Tibial artery (tissue), 4 donors: ENCODE measurements around the gene LZTS2.
A peak's percentile ranks its signal among the peaks of the same experiment; 100 is the strongest.

Source experiments
- DNase-seq, 2 donors: peaks; one replicate each; pipeline ENCODE4 v3.0.0-alpha.2; 2019
- H3K27ac ChIP-seq, 2 donors: fragments of 200-600 bp; sonication (generic) in 1 of 2; 1 replicate in 1 of 2; 2 replicates in 1 of 2; pipeline ENCODE4 v1.5.1; 2018 to 2019; ENCODE audit warnings: mild to moderate bottlenecking in 1 of 2
- H3K27me3 ChIP-seq, 2 donors: fragments of 200-600 bp; sonication (generic) in 1 of 2; one replicate each; pipeline versions ENCODE4 v1.5.1 to v1.6.0; 2016 to 2019
- H3K36me3 ChIP-seq, 3 donors: fragments of 200-600 bp; sonication (generic) in 2 of 3; one replicate each; pipeline ENCODE4 v1.5.1; 2016 to 2019; ENCODE audit warnings: mild to moderate bottlenecking in 2 of 3
- H3K4me1 ChIP-seq, 4 donors: fragments of 200-600 bp; sonication (generic) in 2 of 4; 1 replicate in 3 of 4; 2 replicates in 1 of 4; pipeline ENCODE4 v1.5.1; 2016 to 2019
- H3K4me3 ChIP-seq, 2 donors: fragments of 200-600 bp; sonication (generic) in 1 of 2; 1 replicate in 1 of 2; 2 replicates in 1 of 2; pipeline ENCODE4 v1.5.1; 2018 to 2019; ENCODE audit warnings: mild to moderate bottlenecking in 2 of 2
- H3K9me3 ChIP-seq, 3 donors: fragments of 200-600 bp; sonication (generic) in 1 of 3; one replicate each; pipeline ENCODE4 v1.5.1; 2016 to 2019
- intact Hi-C: fragments of 100-400 bp; cut with DNase I; formaldehyde crosslinking; loops from one replicate; pipeline ENCODE4 v1.15.0; 2023; ENCODE audit warnings: low total_unique reads
- TF ChIP-seq, protein P1 (sequence below), 2 experiments: fragments of 200-600 bp in 1 of 2; fragments of 450-650 bp in 1 of 2; IDR thresholded peaks; one replicate each; pipeline ENCODE4 v1.5.1; 2017 to 2019; ENCODE audit warnings: antibody characterized with exemption in 2 of 2, mild to moderate bottlenecking in 1 of 2, moderate library complexity in 1 of 2

The LZTS2 gene

DNA sequence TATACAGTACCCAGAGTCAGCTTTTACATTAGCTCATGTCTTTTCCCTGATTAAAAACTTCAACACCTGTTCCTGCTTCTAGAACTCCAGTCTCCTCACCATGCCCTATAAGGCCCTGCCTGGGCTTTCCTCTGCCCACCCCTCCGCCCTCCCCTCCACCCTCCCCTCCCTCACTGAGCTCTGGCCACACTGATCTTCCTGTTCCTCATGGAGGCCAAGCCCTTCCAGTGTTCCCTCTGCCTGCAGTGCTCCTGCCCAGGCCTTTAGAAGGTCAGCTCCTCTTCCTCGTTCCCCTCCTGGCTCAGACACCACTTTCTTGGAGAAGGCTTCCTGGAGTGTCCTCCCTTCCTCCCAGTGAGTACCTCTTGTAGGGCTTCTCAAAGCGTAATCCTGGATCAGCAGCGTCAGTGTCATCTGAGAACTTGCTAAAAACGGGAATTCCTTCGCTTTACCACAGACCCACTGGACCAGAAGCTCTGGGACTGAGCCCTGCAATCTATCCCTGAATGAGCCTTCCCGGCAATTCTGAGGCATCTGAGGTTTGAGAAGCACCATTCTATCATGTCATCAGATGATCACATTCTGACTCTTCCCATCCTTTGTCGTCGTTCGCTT, 27.6 kb downstream of the LZTS2 start:
- H3K4me3 ChIP-seq: no peak overlapping the region
- no peaks in the 10 kb centered on the region for H3K36me3 ChIP-seq
- H3K27me3 ChIP-seq: peaks cover 0 to 9% of the 10 kb centered on the region in 2 donors
- H3K9me3 ChIP-seq: no peaks in the 10 kb centered on the region
- intact Hi-C loops: no loop called here
- no peak overlapping the region for H3K27ac ChIP-seq
- peaks cover 0 to 11% (median 7%) of the 10 kb centered on the region in 4 donors for H3K4me1 ChIP-seq
- TF ChIP-seq, protein P1, sequence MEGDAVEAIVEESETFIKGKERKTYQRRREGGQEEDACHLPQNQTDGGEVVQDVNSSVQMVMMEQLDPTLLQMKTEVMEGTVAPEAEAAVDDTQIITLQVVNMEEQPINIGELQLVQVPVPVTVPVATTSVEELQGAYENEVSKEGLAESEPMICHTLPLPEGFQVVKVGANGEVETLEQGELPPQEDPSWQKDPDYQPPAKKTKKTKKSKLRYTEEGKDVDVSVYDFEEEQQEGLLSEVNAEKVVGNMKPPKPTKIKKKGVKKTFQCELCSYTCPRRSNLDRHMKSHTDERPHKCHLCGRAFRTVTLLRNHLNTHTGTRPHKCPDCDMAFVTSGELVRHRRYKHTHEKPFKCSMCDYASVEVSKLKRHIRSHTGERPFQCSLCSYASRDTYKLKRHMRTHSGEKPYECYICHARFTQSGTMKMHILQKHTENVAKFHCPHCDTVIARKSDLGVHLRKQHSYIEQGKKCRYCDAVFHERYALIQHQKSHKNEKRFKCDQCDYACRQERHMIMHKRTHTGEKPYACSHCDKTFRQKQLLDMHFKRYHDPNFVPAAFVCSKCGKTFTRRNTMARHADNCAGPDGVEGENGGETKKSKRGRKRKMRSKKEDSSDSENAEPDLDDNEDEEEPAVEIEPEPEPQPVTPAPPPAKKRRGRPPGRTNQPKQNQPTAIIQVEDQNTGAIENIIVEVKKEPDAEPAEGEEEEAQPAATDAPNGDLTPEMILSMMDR (IDR thresholded peaks at IDR 0.05): no peak
- DNase-seq: no peak

DNA sequence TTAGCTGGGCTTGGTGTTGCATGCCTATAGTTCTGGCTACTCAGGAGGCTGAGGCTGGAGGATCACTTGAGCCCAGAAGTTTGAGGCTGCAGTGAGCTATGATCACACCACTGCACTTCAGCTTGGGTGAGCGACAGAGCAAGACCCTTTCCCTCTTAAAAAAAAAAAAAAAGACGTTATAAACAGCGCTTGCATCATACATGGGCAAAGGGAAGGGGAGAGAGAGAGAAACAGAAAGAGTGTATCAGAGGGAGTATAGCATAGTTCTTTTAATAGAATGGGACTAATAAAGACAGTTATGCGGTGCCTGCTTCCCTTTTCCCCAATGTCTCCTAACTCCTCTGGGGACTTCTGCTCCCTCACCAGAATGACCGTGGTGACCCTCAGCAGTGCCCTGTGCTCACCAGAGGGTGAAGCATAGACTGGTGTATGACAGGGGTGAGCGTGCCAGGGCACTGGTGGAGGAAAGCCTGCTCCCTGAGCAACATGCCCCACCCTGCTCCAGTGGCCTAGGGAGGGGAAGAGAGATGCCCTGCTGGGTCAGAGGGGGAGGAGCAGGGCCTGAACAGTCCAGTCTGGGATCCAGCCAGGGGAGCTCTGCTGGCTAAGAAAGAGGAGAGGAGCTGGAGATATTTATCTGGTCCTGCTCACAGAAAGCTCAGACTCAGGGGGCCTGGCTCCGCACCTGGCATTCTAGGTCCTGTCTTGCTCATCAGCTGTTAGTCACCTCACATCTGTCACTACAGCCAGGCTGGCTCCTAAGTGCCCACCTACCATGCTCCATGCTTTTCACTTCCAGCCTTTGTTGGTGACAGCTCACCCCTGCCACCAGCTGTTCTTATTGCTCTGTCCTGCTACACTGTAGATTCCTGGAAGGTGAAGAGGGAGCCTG, 29.1 kb downstream of the LZTS2 start:
- no peak for DNase-seq
- H3K4me1 ChIP-seq: peaks cover 0 to 22% (median 16%) of the 10 kb centered on the region in 4 donors
- intact Hi-C loops: no loop called here
- no peak overlapping the region for H3K27ac ChIP-seq
- no peak overlapping the region for H3K4me3 ChIP-seq
- TF ChIP-seq, protein P1 (IDR thresholded peaks at IDR 0.05): no peak
- H3K36me3 ChIP-seq: no peaks in the 10 kb centered on the region
- H3K27me3 ChIP-seq: peaks cover 0 to 8% of the 10 kb centered on the region in 2 donors
- no peaks in the 10 kb centered on the region for H3K9me3 ChIP-seq

- Histone ChIP-seq H3K4me1 (peaks cover 0 to 30% (median 22%) of the 10 kb centered on the region in 4 donors), H3K4me3 (no peak overlapping the region), H3K36me3 (peaks cover 0 to 4% (median 4%) of the 10 kb centered on the region in 3 donors), H3K9me3 (no peaks in the 10 kb centered on the region), H3K27ac (no peak overlapping the region), H3K27me3 (peaks cover 0 to 8% of the 10 kb centered on the region in 2 donors)
- TF ChIP-seq, protein P1 (IDR thresholded peaks at IDR 0.05): no peak
- intact Hi-C loops: loop anchor here (5.0 kb wide), 2 partner anchors 38 to 42 kb away; partner anchors contain the start of genes MRPL43 and TWNK
- DNase-seq: no peak
Measured at GRCh38 chr10:101029520-101030295, 30.1 kb downstream of the LZTS2 start.

DNA sequence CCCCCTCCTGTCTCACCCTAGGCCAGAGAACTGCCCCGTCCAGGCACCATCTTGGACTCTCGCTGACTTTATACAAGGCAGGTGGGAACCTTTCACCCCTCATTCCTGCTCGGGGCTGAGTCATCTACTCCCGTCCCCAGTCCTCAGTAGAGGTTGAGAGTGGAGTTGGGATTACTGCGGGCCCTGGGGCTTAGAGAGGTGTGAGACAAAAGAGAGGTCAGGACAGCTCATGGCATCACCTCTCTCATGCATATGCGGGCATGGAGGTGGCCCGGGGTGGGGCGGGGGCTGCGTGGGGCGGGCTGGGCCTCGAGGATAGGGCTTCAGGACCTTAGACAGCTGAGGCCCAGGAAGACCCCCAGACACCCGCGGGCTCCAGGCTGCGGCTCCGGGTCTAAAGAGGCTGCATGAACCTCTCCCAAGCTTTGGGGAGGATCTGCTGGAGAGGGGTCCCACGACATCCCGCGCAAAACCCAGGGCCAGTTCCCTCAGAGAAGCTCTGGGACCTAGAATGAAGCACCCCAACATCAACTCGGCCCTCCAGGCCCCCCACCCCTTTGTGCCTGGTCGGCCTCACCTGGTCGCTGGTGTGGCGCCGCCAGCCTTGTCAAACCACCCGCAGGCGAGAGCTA, 31.0 kb downstream of the LZTS2 start:
- intact Hi-C loops: loop anchor here (5.0 kb wide), 2 partner anchors 37 to 43 kb away; partner anchors contain the start of genes MRPL43 and TWNK
- Histone ChIP-seq H3K4me3 (peak overlapping the region; percentile 69 to 88), H3K27ac (peak overlapping the region; percentile 99), H3K27me3 (peaks cover 0 to 8% of the 10 kb centered on the region in 2 donors), H3K36me3 (peaks cover 9 to 13% (median 13%) of the 10 kb centered on the region in 3 donors), H3K9me3 (no peaks in the 10 kb centered on the region), H3K4me1 (peaks cover 0 to 36% (median 22%) of the 10 kb centered on the region in 4 donors)
- DNase-seq: no peak
- TF ChIP-seq, protein P1 (IDR thresholded peaks at IDR 0.05): no peak
